HG03575 (cell line): ENCODE data around the gene OR11H7.
"Not testable (repeated sequence)": the region's sequence is repeated elsewhere in the genome, so short reads cannot be mapped to it uniquely, and the experiment has no call there.

Source experiments
- ATAC-seq: cut with Tn5 transposase; IDR thresholded peaks from one replicate; pipeline ENCODE4 v1.9.1; 2021; ENCODE audit not compliant: unreplicated experiment, insufficient number of reproducible peaks, low FRiP score; ENCODE audit errors: extremely low read depth

The OR11H7 gene

DNA sequence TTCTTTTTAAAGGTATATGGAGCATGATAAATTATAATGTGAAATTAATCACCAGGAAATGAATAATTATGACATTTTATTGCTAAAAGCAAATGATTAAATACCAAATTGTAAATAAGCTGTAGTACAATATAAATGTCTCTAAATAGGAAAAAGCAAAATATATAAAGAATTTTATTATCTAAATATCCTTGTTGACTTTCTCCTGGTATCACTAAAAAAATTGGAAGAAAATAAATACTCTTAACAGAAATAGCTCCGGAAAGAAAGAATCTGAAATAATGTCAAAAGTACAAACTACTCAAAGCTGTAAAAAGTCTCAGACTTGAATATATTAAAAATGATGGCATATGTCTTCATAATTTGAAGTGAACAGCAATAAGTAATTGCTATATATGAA, at the start of gene OR11H7:
TSS of gene OR11H7 (plus strand) at position 301 of the 400 bp plus-strand sequence.
- ATAC-seq = no peak

DNA sequence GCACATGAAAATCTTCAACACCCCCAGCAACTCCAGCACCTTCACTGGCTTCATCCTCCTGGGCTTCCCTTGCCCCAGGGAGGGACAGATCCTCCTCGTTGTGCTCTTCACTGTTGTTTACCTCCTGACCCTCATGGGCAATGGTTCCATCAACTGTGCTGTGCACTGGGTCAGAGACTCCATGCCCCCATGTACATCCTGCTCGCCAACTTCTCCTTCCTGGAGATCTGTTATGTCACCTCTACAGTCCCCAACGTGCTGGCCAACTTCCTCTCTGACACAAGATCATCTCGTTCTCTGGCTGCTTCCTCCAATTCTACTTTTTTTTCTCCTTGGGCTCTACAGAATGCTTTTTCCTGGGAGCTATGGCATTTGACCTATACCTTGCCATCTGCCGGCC, 49.6 kb upstream of the OR11H7 start:
- ATAC-seq = no peak

DNA sequence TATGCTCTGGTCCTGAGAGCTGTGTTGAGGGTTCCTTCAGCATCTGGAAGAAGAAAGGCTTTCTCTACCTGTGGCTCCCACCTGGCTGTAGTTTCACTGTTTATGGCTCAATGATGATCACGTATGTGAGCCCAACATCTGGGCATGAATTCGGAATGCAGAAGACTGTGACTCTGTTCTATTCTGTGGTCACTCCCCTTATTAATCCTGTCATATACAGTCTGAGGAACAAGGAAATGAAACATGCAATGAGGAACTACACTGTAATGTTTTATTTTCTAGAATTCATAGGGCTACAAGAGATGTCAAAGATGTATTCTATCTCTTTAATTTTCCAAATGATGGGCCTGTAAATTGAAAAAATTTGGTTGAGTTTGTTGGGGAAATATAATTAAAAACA, 48.9 kb upstream of the OR11H7 start:
- ATAC-seq = no peak

DNA sequence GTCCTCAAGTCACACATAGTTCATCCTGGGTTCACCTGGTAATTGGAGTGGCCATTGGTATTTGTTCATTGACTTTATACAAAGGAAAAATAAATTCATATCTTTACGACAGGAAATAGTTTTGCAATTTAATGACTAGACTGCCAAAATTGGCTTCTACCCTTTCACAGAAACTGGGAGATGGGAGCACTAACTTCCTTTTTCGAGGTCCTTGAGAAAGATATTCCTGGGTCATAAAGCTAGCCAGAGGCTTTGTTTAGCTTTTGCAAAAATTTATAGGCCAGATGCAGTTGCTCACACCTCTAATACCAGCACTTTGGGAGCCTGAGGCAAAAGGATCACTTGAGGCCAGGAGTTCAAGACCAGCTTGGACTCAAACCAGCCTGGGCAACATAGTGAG, 48.3 kb upstream of the OR11H7 start:
- ATAC-seq = no peak

DNA sequence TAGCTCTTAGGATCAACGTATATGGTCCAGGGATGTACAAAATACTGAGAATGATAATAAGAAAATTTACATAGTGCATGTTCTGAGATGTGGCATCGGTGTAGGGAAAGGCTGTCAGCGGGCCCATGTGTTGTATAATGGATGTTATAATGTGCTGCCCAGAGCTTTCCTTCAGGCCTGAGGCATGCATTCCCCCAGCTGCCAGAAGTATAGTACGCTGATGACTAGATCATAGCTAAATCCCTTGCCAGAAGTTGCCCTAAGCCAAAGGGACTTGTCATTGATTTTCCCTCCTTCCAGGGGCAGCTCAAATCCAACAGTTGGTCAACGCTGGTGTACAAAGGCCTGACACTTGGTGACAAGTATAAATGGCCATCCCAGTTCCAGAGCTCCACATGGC, 44.6 kb upstream of the OR11H7 start:
- no peak for ATAC-seq

- ATAC-seq = no peak
These were observed 38.2 kb upstream of the OR11H7 start, which contains the start of gene OR11G2 for GRCh38 chr14:20190596-20190995. Gene OR11G2 (plus strand): TSS chr14:20190896. CDS start chr14:20197438, 6,542 bp downstream.

DNA sequence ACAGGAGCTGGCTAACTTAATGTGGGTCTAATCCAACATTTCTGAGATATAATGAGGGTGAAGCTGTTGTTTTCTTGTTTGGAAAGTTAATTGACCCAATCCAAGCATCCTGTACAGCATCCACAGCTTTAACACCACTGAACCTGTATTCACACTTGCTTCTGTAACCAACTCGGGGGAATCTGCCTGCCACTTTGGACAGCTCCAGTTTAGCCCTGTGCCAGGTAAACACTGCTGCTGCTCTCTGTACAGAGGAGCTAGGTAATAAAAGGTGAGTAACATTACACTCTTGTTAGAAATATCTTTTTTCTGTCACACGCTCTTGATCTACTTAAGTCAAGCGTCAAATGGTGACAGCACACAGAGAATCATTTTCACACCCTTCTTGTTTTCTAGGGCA, 37.4 kb upstream of the OR11H7 start:
- no peak for ATAC-seq

DNA sequence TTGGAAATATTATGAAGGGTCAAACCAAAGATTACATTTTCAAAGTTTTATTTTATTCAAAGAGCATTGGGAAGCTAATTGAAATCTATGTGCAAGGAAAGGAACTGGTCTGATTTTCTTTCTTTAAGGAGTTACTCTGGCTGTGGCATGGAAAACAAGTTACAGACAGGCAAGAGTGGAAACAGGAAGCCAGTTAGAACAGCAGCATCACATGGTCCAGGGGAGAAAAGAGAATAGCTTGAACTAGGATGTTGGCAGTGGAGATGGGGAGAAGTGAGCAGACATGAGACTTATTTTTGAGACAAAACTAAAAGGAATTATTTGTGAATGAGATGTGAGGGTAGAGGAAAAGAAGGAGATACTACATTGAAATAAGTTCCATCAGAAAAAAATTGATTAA, 34.7 kb upstream of the OR11H7 start:
- ATAC-seq = no peak

DNA sequence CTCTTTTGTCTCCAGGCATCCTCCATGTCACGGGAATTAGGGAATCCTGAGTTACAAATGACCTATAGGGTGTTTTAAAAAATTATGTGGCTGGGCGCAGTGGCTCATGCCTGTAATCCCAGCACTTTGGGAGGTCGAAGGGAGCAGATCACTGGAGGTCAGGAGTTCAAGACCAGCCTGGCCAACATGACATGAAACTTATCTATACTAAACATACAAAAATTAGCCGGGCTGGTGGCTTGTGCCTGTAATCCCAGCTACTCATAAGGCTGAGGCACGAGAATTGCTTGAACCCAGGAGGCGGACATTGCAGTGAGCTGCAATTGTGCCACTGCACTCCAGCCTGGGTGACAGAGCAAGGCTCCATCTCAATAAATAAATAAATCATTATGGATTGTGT, 33.6 kb upstream of the OR11H7 start:
- ATAC-seq = not testable (repeated sequence)

DNA sequence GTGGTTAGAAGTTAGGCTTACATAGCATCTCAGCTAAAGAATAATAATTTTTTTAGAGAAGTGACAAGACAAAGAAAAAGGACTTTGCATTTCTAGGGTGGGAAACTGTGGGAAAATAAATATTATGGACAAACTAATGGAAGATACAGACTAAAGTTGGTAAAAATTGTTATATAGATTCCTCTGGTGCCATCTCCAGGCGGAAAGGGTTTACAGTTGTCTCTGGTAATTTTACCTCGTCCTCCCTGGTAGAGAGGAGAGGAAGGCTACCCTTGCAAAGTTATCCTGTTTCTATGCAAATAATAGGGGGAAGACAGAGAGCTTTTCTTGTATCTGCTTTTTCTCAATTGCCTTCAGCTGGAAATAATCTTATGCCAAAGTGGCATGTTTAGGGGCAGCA, 32.9 kb upstream of the OR11H7 start:
- ATAC-seq = no peak

GRCh38 chr14:20197459-20197858, 31.3 kb upstream of the OR11H7 start:
- no peak for ATAC-seq

DNA sequence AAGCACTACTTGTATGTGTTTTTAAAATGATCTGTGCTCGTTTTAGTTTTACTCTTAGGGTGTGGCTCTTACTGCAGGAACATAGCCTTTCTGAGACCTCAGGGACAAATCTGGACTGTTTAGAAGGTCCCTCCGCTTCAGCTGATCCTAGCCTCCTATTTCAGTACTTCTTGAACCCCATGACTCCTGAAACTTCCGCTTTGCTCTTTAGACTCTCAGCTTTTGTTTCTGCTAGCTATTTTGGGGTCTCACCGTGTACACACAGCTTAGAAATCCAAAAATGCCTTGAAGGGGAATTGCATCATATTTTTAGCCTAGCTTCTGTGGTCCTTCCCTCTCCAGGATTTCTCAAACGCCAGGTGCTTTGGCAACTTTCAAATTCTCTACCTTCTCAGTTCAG, 29.8 kb upstream of the OR11H7 start:
- no peak for ATAC-seq

GRCh38 chr14:20204721-20205120, 24.1 kb upstream of the OR11H7 start:
- no peak for ATAC-seq

DNA sequence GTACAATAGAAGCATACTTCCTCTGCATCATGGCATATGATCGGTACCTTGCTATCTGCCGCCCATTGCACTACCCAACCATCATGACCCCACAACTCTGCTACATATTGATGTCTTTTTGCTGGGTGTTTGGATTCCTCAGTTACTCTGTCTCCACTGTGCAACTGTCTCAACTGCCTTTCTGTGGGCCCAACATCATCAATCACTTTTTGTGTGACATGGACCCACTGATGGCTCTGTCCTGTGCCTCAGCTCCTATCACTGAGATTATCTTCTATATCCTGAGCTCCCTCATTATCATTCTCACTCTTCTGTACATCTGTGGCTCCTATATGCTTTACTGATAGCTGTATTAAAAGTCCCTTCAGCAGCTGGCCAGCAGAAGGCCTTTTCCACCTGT, 19.2 kb upstream of the OR11H7 start:
- ATAC-seq = no peak

GRCh38 chr14:20212406-20212805, 16.4 kb upstream of the OR11H7 start:
- ATAC-seq = not testable (repeated sequence)

GRCh38 chr14:20215196-20215595, 13.6 kb upstream of the OR11H7 start:
- ATAC-seq = no peak

DNA sequence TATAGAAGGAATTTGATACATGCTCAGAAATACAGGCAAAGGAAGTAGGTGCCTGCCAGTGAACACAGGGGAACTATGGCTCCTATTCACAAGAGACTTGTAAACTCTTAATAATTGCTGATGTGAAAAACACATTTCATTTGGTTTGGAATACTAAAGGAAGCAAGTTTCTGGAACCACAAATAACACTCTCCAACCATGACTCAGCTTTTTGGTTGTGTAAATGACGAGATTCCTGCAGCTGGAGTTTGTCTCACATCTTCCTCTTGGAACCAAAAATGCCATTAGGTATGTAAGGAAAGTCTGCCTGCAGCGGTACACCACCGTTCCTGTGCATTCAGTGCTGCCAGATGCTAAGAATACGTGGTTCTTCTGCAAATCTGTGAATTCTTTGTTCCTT, 9.7 kb upstream of the OR11H7 start:
- no peak for ATAC-seq

DNA sequence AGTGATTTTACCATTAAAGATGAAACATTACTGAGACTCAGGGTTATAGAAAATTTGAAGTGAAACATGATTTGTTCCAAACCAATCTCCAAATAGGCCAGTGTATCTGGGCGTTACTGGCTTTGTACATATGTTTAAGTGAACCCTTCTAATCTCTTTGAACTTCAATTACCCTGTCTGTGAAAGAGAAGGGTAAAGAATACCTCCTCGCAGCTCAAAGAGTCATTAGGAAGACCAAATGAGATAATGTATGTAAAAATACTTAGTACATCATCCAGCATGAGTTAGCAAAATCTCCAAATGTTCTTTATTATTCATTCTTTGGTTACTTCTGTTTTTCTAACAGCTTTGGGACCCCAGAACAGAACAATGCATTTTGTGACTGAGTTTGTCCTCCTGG, 5.4 kb upstream of the OR11H7 start, which contains the start of gene OR11H6:
TSS of gene OR11H6 (plus strand) at position 301 of the 400 bp plus-strand sequence. CDS start at position 301, 0 bp downstream.
- no peak for ATAC-seq

GRCh38 chr14:20235415-20235814, 6.6 kb downstream of the OR11H7 start:
- ATAC-seq = not testable (repeated sequence)

- ATAC-seq = no peak
These were observed 19.0 kb downstream of the OR11H7 start for GRCh38 chr14:20247646-20248246.

DNA sequence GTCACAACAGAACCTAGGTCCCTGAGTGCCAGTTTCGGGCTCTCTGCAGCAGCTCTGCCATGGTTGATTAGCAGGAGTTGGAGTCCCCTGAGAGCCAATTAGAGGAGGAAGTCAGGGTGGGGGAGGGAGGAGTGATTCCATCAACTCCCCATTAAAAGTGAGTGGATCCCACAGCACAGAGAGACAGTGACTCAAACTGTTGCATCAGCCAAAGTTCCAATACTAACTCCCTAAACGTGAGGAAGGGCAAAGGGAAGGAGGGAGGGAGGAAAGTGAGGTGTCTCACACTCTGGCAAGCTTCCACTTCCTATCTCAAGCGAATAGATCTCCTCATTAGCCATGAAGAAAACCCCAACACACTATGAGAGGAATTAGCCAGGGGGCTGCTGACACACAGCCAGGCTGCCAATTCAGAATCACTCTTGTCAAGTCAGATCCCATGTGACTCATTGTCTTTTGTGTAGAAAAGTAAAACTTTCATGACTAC, 33.9 kb downstream of the OR11H7 start:
- no peak for ATAC-seq
